Adrenal gland (tissue), 5 donors: ENCODE data around the gene KRT25.

ENCODE experiments used
- POLR2A ChIP-seq, 2 donors: fragments of 450-650 bp; IDR thresholded peaks; one replicate each; pipeline ENCODE4 v1.6.1; 2017; ENCODE audit warnings: antibody characterized with exemption in 2 of 2, mild to moderate bottlenecking in 2 of 2, moderate library complexity in 1 of 2
- TF ChIP-seq, protein P1 (sequence below), 6 experiments: fragments of 450-650 bp in 4 of 6; fragments of 200-600 bp in 2 of 6; sonication (generic) in 1 of 6; IDR thresholded peaks; 1 replicate in 5 of 6; 2 replicates in 1 of 6; pipeline versions ENCODE4 v1.5.1 to v1.8.0; 2016 to 2021; ENCODE audit warnings: antibody characterized with exemption in 6 of 6, mild to moderate bottlenecking in 2 of 6, moderate library complexity in 1 of 6
- donor health status: DM: no; HTN: no; CAD: no.

DNA sequence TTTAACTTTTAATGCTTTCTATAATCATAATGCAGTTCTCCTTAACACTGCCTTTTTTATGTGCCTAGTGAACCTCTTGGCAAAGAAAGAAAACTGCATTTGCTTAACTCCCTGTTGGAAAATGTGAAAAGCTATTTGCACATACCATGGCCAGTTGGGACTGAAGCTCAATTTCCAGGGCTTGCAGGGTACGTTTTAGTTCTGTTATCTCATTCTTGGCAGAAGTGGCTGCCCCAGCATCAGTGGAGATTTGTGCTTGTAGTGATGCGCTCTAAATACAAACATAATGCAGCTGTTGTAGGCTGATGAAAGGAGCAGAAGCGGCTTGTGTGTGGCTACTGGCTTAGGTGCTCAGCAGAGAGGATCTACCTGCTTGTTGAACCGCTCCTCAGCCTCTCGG lies 55.3 kb downstream of the KRT25 start:
- TF ChIP-seq, protein P1, sequence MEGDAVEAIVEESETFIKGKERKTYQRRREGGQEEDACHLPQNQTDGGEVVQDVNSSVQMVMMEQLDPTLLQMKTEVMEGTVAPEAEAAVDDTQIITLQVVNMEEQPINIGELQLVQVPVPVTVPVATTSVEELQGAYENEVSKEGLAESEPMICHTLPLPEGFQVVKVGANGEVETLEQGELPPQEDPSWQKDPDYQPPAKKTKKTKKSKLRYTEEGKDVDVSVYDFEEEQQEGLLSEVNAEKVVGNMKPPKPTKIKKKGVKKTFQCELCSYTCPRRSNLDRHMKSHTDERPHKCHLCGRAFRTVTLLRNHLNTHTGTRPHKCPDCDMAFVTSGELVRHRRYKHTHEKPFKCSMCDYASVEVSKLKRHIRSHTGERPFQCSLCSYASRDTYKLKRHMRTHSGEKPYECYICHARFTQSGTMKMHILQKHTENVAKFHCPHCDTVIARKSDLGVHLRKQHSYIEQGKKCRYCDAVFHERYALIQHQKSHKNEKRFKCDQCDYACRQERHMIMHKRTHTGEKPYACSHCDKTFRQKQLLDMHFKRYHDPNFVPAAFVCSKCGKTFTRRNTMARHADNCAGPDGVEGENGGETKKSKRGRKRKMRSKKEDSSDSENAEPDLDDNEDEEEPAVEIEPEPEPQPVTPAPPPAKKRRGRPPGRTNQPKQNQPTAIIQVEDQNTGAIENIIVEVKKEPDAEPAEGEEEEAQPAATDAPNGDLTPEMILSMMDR (IDR thresholded peaks at IDR 0.05) = no peak
- TF ChIP-seq POLR2A (IDR thresholded peaks at IDR 0.05) = no peak
